ENCODE data around the gene PIK3R1.

PIK3R1 gene

GRCh38 chr5:68272289-68272688 is 56.7 kb downstream of the PIK3R1 start:
- peak; percentile 95 for FAIRE-seq

GRCh38 chr5:68273717-68274409 is 58.3 kb downstream of the PIK3R1 start:
- FAIRE-seq, result no peak

- FAIRE-seq, result no peak
Measured at GRCh38 chr5:68274847-68275651, 59.5 kb downstream of the PIK3R1 start.

- no peak for FAIRE-seq
Measured at GRCh38 chr5:68276740-68277139, 61.2 kb downstream of the PIK3R1 start.

GRCh38 chr5:68277431-68277830 is 61.9 kb downstream of the PIK3R1 start:
- FAIRE-seq, result no peak

GRCh38 chr5:68279984-68280383 is 64.4 kb downstream of the PIK3R1 start:
- no peak for FAIRE-seq

- no peak for FAIRE-seq
Measured at GRCh38 chr5:68282001-68282400, 66.4 kb downstream of the PIK3R1 start.

- FAIRE-seq, result no peak
Measured at GRCh38 chr5:68283766-68284165, 68.2 kb downstream of the PIK3R1 start.

GRCh38 chr5:68285075-68285840 is 69.7 kb downstream of the PIK3R1 start:
- FAIRE-seq, result peak; percentile 88

GRCh38 chr5:68285851-68286611 is 70.5 kb downstream of the PIK3R1 start:
- peak; percentile 94 for FAIRE-seq

GRCh38 chr5:68286612-68286912 is 71.0 kb downstream of the PIK3R1 start:
- no peak for FAIRE-seq

- FAIRE-seq, result no peak
Measured at GRCh38 chr5:68287631-68287975, 72.0 kb downstream of the PIK3R1 start.

- no peak for FAIRE-seq
Measured at GRCh38 chr5:68287976-68288706, 72.6 kb downstream of the PIK3R1 start.

GRCh38 chr5:68288707-68289134 is 73.2 kb downstream of the PIK3R1 start:
- FAIRE-seq, result no peak

GRCh38 chr5:68289498-68289897 is 73.9 kb downstream of the PIK3R1 start:
- FAIRE-seq, result no peak

- no peak for FAIRE-seq
Measured at GRCh38 chr5:68290260-68290674, 74.7 kb downstream of the PIK3R1 start.

- peak; percentile 79 for FAIRE-seq
Measured at GRCh38 chr5:68290847-68291246, 75.3 kb downstream of the PIK3R1 start.

GRCh38 chr5:68292316-68292715 is 76.8 kb downstream of the PIK3R1 start:
- FAIRE-seq, result no peak

- no peak for FAIRE-seq
Measured at GRCh38 chr5:68295772-68296171, 80.2 kb downstream of the PIK3R1 start.

GRCh38 chr5:68296895-68297294 is 81.3 kb downstream of the PIK3R1 start:
- no peak for FAIRE-seq

GRCh38 chr5:68297656-68298055 is 82.1 kb downstream of the PIK3R1 start:
- FAIRE-seq, result no peak

- no peak for FAIRE-seq
Measured at GRCh38 chr5:68298479-68298878, 82.9 kb downstream of the PIK3R1 start.

Measured in islet of Langerhans (tissue), 1 donor.